Progenitor cell of endocrine pancreas (in vitro differentiated cells): Measurements from ENCODE around the gene RAF1. TPM values are rescaled to one million over a fixed set of nuclear protein-coding genes. Genes with fewer than 3 reads are reported as not detected.

Experiments used
- DNase-seq: peaks from one replicate; pipeline ENCODE4 v3.0.0; 2021; ENCODE audit warnings: low spot score; ENCODE audit not compliant: unreplicated experiment
- H3K27ac Mint-ChIP-seq: 2 replicates; pipeline ENCODE4 v1.8.0; 2021; ENCODE audit warnings: mild to moderate bottlenecking, moderate library complexity, mixed read lengths
- H3K27me3 Mint-ChIP-seq: 2 replicates; pipeline ENCODE4 v1.8.0; 2021; ENCODE audit warnings: mixed read lengths
- H3K36me3 Mint-ChIP-seq: 2 replicates; pipeline ENCODE4 v1.8.0; 2022; ENCODE audit warnings: mixed read lengths; ENCODE audit not compliant: insufficient read depth
- H3K4me1 Mint-ChIP-seq: 2 replicates; pipeline ENCODE4 v1.8.0; 2021; ENCODE audit warnings: low read depth, mixed read lengths
- H3K4me3 Mint-ChIP-seq: 2 replicates; pipeline ENCODE4 v1.8.0; 2021; ENCODE audit warnings: low read depth, mild to moderate bottlenecking, moderate library complexity, mixed read lengths
- H3K9me3 Mint-ChIP-seq: 2 replicates; pipeline ENCODE4 v1.8.0; 2021; ENCODE audit warnings: low read depth, mixed read lengths
- total RNA-seq: library from RNA; stranded (reverse); gene quantifications from 2 replicates; pipeline ENCODE4 v1.2.1, GENCODE V29; 2021
- TF ChIP-seq, protein P1 (sequence below): fragments of 200-600 bp; sonication (generic); IDR thresholded peaks from one replicate; pipeline ENCODE4 v1.5.0; 2021; ENCODE audit warnings: antibody characterized with exemption, mild to moderate bottlenecking; ENCODE audit not compliant: unreplicated experiment

RAF1 gene
- total RNA-seq, 1 donor from 2014 or later: 135 TPM

DNA sequence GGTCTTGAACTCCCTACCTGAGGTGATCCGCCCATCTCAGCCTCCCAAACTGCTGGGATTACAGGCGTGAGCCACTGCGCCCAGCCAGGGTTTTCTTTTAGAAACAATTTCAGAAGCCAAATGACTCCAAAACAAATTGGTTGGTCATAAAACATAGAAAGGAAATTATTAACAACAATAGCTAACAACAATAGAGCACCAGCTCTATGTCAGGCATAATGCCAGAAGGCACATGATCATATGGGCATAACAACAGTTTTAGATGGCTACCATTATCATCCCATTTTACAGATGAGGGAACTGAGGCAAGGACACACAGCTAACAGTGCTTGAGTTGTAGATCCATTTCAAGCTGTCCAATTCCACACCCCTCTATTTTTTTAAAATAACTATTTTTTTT is 22.2 kb upstream of the RAF1 start:
- TF ChIP-seq, protein P1, sequence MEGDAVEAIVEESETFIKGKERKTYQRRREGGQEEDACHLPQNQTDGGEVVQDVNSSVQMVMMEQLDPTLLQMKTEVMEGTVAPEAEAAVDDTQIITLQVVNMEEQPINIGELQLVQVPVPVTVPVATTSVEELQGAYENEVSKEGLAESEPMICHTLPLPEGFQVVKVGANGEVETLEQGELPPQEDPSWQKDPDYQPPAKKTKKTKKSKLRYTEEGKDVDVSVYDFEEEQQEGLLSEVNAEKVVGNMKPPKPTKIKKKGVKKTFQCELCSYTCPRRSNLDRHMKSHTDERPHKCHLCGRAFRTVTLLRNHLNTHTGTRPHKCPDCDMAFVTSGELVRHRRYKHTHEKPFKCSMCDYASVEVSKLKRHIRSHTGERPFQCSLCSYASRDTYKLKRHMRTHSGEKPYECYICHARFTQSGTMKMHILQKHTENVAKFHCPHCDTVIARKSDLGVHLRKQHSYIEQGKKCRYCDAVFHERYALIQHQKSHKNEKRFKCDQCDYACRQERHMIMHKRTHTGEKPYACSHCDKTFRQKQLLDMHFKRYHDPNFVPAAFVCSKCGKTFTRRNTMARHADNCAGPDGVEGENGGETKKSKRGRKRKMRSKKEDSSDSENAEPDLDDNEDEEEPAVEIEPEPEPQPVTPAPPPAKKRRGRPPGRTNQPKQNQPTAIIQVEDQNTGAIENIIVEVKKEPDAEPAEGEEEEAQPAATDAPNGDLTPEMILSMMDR: no peak
- Mint-ChIP-seq H3K4me1 (no peaks in the 10 kb centered on the region), H3K27me3 (no peaks in the 10 kb centered on the region), H3K36me3 (no peaks in the 10 kb centered on the region), H3K4me3 (no peak overlapping the region), H3K9me3 (no peaks in the 10 kb centered on the region), H3K27ac (no peak overlapping the region)
- no peak for DNase-seq

DNA sequence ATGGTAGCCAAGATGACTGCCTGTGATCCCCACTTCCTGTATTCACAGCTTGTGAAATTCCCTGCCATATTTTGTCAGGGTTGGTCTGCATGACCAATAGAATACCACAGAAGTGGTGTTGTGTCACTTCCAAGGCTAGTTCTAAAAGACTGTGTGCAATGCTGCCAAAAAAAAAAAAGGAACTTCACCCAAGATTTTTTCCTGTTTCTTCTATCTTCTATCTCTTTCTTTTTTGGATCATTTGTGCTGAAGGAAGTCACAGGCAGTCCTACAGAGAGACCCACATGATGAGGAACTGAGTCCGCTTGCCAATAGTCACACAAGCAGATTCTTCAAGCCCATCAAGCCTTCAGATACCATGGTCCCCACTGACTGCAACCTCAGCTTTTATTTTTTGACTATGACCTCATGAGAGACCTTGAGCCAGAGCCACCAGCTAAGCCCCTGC is 18.1 kb upstream of the RAF1 start:
- H3K27me3 Mint-ChIP-seq: no peaks in the 10 kb centered on the region
- no peak overlapping the region for H3K27ac Mint-ChIP-seq
- no peaks in the 10 kb centered on the region for H3K36me3 Mint-ChIP-seq
- TF ChIP-seq, protein P1: no peak
- H3K4me1 Mint-ChIP-seq: no peaks in the 10 kb centered on the region
- no peak overlapping the region for H3K4me3 Mint-ChIP-seq
- no peak for DNase-seq
- H3K9me3 Mint-ChIP-seq: no peaks in the 10 kb centered on the region

DNA sequence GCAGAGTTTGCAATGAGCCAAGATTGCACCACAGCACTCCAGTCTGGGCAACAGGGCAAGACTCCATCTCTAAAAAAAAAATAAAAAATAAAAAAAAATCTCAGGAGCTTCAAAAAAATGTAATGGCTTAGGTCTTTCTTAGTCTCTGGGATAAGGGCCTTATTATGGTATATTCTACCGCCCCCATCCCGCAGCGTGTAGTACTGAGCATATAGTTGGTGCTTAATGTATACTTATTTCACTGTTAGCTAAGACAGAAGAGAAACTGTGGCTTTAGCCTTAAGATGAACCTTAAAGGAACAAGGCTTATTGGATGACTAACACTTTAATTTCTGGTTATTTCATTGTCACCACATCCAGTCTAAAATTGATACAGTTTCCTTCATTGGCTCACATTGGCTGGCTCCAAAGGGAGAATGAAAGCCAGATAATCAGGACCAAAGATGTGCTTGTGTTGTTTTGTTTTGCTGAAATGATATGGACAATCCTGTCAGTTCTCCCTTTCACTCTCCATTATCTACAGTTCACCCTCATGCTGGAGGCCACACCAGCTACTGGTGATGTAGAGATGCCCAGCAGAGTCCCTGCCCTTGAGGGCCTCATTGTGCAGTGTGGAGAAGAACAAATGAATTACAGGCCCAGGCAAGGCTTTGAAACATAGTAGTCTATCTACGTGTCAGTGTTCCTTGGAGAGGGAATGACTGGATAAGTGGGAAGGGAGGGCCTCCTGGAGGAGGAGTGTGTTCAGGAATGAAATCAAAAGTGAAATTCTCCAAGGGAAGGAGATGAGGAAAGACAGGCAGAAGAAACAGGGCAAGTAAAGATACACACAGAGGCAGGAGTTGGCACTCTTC is 17.4 kb upstream of the RAF1 start:
- H3K36me3 Mint-ChIP-seq: no peaks in the 10 kb centered on the region
- no peaks in the 10 kb centered on the region for H3K4me1 Mint-ChIP-seq
- TF ChIP-seq, protein P1: no peak
- H3K4me3 Mint-ChIP-seq: no peak overlapping the region
- H3K27me3 Mint-ChIP-seq: no peaks in the 10 kb centered on the region
- no peak overlapping the region for H3K27ac Mint-ChIP-seq
- no peak for DNase-seq
- no peaks in the 10 kb centered on the region for H3K9me3 Mint-ChIP-seq

DNA sequence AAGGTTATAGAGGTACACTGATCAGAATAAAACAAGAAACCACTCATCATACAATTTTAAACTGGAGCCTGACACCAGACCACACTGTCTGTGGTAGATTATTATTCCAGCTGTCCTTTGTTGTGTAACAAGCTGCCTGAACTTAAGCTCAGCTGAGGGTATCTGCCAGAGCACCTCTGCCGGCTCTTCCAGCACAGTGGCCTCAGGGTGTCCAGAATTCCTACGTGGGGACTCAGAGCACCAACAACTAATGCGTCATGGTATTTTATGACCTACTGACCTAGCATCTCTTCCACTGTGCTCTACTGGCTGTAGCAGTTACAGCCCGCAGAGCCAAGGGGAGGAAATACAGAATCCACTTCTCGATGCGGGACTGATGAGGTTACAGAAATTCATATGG is 15.6 kb upstream of the RAF1 start:
- Mint-ChIP-seq H3K4me3 (no peak overlapping the region), H3K4me1 (no peaks in the 10 kb centered on the region), H3K27me3 (no peaks in the 10 kb centered on the region), H3K36me3 (no peaks in the 10 kb centered on the region), H3K27ac (no peak overlapping the region), H3K9me3 (peaks cover 7% of the 10 kb centered on the region)
- DNase-seq: no peak
- TF ChIP-seq, protein P1: no peak

DNA sequence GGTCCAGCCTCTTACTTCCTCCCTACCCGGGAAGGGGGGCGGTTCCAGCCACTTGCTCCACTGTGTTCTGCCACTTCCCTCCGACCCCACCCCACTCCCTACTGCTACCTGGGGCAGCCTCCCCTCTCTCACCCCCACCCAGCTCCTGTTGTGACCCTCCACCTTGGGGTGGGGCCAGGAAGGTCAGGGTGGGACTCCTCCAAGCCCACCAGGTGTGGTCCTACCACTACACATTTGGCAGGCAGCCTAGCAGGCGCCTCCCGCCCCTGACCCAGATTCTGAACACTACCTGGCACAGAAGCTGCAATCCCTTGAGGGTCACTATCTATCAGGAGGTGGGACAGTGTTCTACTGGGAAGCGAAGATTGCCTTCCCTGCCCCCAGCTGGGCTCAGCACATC is 13.7 kb upstream of the RAF1 start:
- no peak for DNase-seq
- TF ChIP-seq, protein P1: no peak
- Mint-ChIP-seq H3K27ac (no peak overlapping the region), H3K4me1 (no peaks in the 10 kb centered on the region), H3K9me3 (peaks cover 9% of the 10 kb centered on the region), H3K4me3 (no peak overlapping the region), H3K27me3 (no peaks in the 10 kb centered on the region), H3K36me3 (no peaks in the 10 kb centered on the region)
